ENCODE data around the gene SRGAP3. TPM values are rescaled to one million over a fixed set of nuclear protein-coding genes. Genes with fewer than 3 reads are reported as not detected.

The SRGAP3 gene
- total and polyA plus RNA-seq, 3 donors from 2014 or later, result 16.5 to 65.9 (median 58.5) TPM

DNA sequence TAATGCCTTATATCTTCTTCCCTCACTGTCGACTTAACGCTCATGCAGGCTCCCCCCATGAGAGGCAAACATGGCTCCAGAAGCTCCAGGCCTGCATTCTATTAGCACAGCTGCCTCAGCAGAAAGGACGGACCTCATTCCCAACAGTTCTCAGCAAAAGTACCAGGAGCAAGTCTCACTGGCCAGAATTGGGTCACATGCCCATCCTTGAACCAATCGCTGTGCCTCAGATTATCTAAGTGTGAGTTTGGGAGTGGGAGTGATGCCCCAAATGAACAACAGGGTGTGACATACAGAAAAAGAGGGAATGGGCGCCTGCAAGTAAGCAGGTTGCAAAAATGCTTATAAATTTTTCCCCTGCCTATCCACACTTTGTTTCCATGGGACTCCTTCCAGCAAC is 281.9 kb downstream of the SRGAP3 start:
- WGBS, 2 donors, result 78 to 81% methylated on average over 5 of the region's 5 CpGs
- TF ChIP-seq, protein P1, sequence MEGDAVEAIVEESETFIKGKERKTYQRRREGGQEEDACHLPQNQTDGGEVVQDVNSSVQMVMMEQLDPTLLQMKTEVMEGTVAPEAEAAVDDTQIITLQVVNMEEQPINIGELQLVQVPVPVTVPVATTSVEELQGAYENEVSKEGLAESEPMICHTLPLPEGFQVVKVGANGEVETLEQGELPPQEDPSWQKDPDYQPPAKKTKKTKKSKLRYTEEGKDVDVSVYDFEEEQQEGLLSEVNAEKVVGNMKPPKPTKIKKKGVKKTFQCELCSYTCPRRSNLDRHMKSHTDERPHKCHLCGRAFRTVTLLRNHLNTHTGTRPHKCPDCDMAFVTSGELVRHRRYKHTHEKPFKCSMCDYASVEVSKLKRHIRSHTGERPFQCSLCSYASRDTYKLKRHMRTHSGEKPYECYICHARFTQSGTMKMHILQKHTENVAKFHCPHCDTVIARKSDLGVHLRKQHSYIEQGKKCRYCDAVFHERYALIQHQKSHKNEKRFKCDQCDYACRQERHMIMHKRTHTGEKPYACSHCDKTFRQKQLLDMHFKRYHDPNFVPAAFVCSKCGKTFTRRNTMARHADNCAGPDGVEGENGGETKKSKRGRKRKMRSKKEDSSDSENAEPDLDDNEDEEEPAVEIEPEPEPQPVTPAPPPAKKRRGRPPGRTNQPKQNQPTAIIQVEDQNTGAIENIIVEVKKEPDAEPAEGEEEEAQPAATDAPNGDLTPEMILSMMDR (IDR thresholded peaks at IDR 0.05), result no peak
- no peak for TF ChIP-seq POLR2A (IDR thresholded peaks at IDR 0.05)

DNA sequence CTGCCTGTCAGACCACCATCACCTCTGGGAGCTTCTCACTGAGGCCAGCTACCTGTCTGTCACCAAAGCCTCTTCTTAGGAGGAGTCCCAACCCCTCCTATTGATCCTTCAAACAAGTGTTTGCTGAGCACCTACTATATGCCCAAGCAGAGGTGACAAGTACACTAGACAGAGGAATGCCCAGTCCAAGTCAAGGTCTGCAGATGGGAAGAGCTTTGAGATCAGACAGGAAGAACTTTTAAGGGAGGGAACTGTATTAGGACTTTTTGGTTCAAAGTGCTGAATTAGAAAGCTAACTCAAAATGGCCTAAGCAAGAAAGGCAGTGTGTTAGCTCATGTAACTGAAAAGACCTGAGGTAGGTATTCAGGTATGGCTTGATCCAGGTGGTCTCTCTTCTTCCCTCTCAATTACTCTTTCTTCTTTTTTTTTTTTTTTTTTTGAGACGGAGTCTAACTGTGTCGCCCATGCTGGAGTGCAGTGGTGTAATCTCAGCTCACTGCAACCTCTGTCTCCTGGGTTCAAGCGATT is 282.6 kb downstream of the SRGAP3 start:
- WGBS, 2 donors, result 65 to 96% methylated on average over 3 of the region's 3 CpGs
- Histone ChIP-seq H3K4me3 (no peak overlapping the region), H3K27me3 (no peaks in the 10 kb centered on the region), H3K4me1 (peaks cover 7% of the 10 kb centered on the region), H3K27ac (no peak overlapping the region), H3K36me3 (ENCODE audit: low read depth, missing control alignments) (no peaks in the 10 kb centered on the region), H3K9me3 (no peaks in the 10 kb centered on the region)
- no peak for DNase-seq
- intact Hi-C loops (cut with DNase I; ENCODE audit: low total_unique reads), result no loop called here
- no peak for TF ChIP-seq POLR2A (IDR thresholded peaks at IDR 0.05)
- TF ChIP-seq, protein P1 (IDR thresholded peaks at IDR 0.05), result no peak

More for the DNA sequence above, 281.9 kb downstream of the SRGAP3 start:
- H3K27ac ChIP-seq, result no peak overlapping the region
- no peaks in the 10 kb centered on the region for H3K27me3 ChIP-seq
- H3K4me1 ChIP-seq, result peaks cover 2% of the 10 kb centered on the region
- no peaks in the 10 kb centered on the region for H3K36me3 ChIP-seq (ENCODE audit: low read depth, missing control alignments)
- no peak overlapping the region for H3K4me3 ChIP-seq
- H3K9me3 ChIP-seq, result no peaks in the 10 kb centered on the region
- intact Hi-C loops (cut with DNase I; ENCODE audit: low total_unique reads), result no loop called here
- no peak for DNase-seq

DNA sequence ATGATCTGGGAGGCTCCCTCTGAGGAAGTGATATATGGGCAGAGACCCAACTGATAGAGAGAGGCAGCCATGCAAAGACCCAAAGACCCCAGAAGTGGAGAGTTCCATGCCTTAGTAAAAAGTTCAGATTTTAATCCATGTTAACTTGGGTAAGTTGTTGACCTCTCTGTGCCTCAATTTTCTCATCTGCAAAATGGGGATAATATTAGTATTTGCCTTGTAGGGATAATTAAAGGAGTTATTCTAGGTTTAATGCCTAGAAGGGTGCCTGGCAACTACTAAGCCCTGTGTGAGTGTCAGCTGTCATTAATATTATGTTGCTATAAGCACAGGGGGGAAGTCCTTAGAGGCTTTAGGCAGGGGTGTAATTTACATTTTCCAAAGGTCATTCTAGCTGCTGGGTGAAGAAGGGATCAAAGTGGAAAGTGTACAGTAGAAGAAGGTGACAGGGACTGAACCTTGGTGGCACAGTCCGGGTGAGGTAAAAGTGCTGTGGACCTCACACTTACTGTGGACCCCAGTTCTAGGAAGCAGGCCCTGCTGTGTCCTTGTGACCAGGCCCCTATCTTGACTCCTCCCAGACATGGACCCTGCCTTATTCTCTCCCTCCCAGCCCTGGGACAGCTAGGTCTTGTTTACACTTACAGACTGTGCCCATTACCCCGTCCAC is 283.2 kb downstream of the SRGAP3 start:
- intact Hi-C loops (cut with DNase I; ENCODE audit: low total_unique reads), result no loop called here
- Histone ChIP-seq H3K4me3 (no peak overlapping the region), H3K27me3 (no peaks in the 10 kb centered on the region), H3K36me3 (ENCODE audit: low read depth, missing control alignments) (no peaks in the 10 kb centered on the region), H3K27ac (no peak overlapping the region), H3K9me3 (no peaks in the 10 kb centered on the region), H3K4me1 (peaks cover 7% of the 10 kb centered on the region)
- TF ChIP-seq, protein P1 (IDR thresholded peaks at IDR 0.05), result no peak
- no peak for TF ChIP-seq POLR2A (IDR thresholded peaks at IDR 0.05)
- DNase-seq, result no peak
- WGBS, 2 donors, result 81 to 88% methylated on average over 2 of the region's 2 CpGs

DNA sequence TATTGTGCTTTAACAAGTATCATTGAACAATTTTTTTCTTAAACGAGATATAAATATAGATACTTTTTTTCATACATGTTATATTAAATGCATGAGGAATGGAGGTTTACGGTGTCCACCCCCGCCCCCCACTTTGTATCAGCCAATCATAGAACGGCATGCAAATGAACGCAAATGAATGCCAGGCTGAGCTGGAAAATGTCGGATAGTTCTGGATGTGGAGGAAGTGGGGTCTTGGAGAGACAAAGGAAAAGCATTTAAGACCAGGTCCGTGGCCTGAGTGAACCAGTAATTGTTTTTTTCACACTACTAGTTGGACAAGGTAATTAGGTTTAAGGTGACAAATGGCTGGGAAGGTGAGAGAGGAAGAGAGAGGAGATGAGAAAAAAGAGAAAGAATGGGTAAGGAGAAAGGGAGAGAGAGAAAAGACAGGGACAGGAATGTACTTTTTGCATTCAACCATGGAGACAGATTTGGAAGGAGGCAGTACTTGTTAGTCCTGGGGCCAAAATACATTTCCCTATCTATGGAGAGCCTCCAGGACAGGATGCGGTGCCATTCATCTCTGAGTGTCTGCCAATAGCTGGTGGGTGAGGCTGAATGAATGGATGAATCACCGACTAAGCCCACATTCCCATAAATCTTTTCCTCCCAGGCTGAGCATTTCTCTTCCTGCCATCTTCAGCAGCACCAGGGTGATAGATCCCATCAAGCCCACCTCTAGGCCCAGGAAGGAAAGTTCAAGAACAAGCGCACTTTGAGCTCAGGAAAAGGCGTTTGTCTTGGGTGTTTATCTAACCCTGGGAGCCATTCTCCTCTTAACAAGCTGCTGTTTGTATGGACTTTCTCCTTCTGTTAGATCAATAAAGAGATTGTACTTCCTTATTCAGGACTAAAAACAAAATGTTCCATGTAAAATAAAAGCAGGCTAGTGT is 284.7 kb downstream of the SRGAP3 start:
- H3K4me3 ChIP-seq, result no peak overlapping the region
- intact Hi-C loops (cut with DNase I; ENCODE audit: low total_unique reads), result no loop called here
- no peaks in the 10 kb centered on the region for H3K27me3 ChIP-seq
- peaks cover 7% of the 10 kb centered on the region for H3K4me1 ChIP-seq
- no peak for TF ChIP-seq POLR2A (IDR thresholded peaks at IDR 0.05)
- TF ChIP-seq, protein P1 (IDR thresholded peaks at IDR 0.05), result no peak
- WGBS, 2 donors, result 57 to 67% methylated on average over 11 of the region's 11 CpGs
- H3K27ac ChIP-seq, result no peak overlapping the region
- no peak for DNase-seq
- no peaks in the 10 kb centered on the region for H3K9me3 ChIP-seq
- H3K36me3 ChIP-seq (ENCODE audit: low read depth, missing control alignments), result no peaks in the 10 kb centered on the region

All from testis (tissue), 3 donors.